ENCODE measurements around the gene MRPL47.

The MRPL47 gene

DNA sequence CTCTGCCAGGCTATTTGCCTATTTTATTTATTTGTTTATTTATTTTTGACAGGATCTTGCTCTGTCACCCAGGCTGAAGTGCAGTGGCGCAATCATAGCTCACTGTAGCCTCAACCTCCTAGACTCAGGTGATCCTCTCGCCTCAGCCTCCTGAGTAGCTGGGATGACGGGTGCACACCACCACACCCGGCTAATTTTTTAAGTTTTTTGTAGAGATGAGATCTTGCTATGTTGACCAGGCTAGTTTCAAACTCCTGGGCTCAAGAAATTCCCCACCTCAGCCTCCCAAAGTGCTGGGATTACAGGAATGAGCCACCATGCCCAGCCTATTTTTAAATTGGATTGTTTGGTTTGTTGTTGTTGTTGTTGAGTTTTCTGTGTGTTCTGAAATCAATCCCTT is 5.6 kb upstream of the MRPL47 start:
- TF ChIP-seq CTCF (IDR thresholded peaks at IDR 0.05; ENCODE audit: insufficient read depth, low read length, poor library complexity, severe bottlenecking) (no peak), EZH2phosphoT487 (conservative IDR thresholded peaks at IDR 0.05; ENCODE audit: low read length) (no peak)
- Histone ChIP-seq H3K9me3 (ENCODE audit: insufficient read depth, low read length) (no peaks in the 10 kb centered on the region), H3K27ac (ENCODE audit: low read depth, low read length) (no peak overlapping the region), H2AFZ (ENCODE audit: low read depth, low read length, severe bottlenecking) (no peak overlapping the region), H4K20me1 (ENCODE audit: low read depth, low read length) (no peaks in the 10 kb centered on the region), H3F3A (ENCODE audit: insufficient read depth) (peaks cover 22% of the 10 kb centered on the region), H3K36me3 (ENCODE audit: low read length) (no peaks in the 10 kb centered on the region), H3K27me3 (ENCODE audit: low read length) (no peaks in the 10 kb centered on the region), H3K79me2 (ENCODE audit: insufficient read depth, low read length) (peaks cover 25% of the 10 kb centered on the region), H3K9me2 (replicated peaks; ENCODE audit: insufficient read depth, low read length) (no peaks in the 10 kb centered on the region), H3K4me3 (ENCODE audit: insufficient read depth, low read length, poor library complexity, severe bottlenecking) (no peak overlapping the region), H3K4me2 (ENCODE audit: low read depth, low read length, poor library complexity, severe bottlenecking) (no peak overlapping the region), H3K9ac (ENCODE audit: low read length) (no peak overlapping the region)

DNA sequence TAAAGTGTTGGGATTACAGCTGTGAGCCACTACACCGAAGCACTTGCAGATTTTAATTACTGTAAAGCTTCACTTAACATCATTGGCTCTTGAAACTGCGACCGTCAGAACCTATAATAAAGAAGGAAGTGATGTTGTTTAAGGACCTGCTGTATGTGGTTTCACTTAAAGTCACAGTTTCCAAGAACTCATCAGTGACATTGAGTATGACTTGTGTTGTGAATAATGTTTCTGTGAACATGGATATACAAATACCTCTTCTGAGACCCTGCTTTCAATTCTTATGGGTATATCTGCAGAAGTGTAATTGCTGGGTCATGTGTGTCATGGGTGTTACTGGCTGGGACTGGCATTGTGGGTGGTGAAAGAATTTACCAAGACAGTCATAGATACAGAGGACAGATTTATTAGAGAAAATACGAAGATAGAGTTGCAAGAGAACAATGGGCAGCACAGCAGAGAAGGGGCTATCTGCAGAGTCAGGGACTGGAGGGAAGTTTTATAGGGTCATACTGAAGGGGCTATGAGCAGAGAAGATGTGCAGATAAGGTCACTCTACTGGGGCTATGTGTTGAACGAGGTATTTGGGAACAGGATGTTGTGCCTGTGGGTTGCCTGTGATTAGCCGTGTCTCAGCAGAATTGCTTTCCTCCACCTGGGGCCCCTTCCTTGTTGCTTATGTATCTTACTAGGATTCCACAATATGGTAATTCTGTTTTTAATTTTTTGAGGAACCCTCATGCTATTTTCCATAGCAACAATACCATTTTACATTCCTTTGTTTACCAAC is 4.7 kb upstream of the MRPL47 start:
- Histone ChIP-seq H3K27ac (ENCODE audit: low read depth, low read length) (0 out of 2 replicates have a peak overlapping the region, but pooled peaks have one; percentile 5), H3K9me2 (replicated peaks; ENCODE audit: insufficient read depth, low read length) (no peaks in the 10 kb centered on the region), H3F3A (ENCODE audit: insufficient read depth) (peaks cover 17% of the 10 kb centered on the region), H3K4me3 (ENCODE audit: insufficient read depth, low read length, poor library complexity, severe bottlenecking) (no peak overlapping the region), H3K36me3 (ENCODE audit: low read length) (no peaks in the 10 kb centered on the region), H3K79me2 (ENCODE audit: insufficient read depth, low read length) (peaks cover 28% of the 10 kb centered on the region), H3K9ac (ENCODE audit: low read length) (no peak overlapping the region), H4K20me1 (ENCODE audit: low read depth, low read length) (no peaks in the 10 kb centered on the region), H3K9me3 (ENCODE audit: insufficient read depth, low read length) (no peaks in the 10 kb centered on the region), H3K4me2 (ENCODE audit: low read depth, low read length, poor library complexity, severe bottlenecking) (peak overlapping the region; percentile 46), H3K27me3 (ENCODE audit: low read length) (no peaks in the 10 kb centered on the region), H2AFZ (ENCODE audit: low read depth, low read length, severe bottlenecking) (peak overlapping the region; percentile 13)
- no peak for TF ChIP-seq CTCF (IDR thresholded peaks at IDR 0.05; ENCODE audit: insufficient read depth, low read length, poor library complexity, severe bottlenecking)
- TF ChIP-seq EZH2phosphoT487 (conservative IDR thresholded peaks at IDR 0.05; ENCODE audit: low read length) = no peak

- peak overlapping the region; percentile 77 for H3K4me2 ChIP-seq (ENCODE audit: low read depth, low read length, poor library complexity, severe bottlenecking)
- no peak overlapping the region for H3K4me3 ChIP-seq (ENCODE audit: insufficient read depth, low read length, poor library complexity, severe bottlenecking)
Observed at GRCh38 chr3:179606534-179607085, 2.2 kb upstream of the MRPL47 start.

More at GRCh38 chr3:179606534-179607085, 2.2 kb upstream of the MRPL47 start:
- H3K9me2 ChIP-seq (replicated peaks; ENCODE audit: insufficient read depth, low read length) = no peaks in the 10 kb centered on the region
- no peak overlapping the region for H2AFZ ChIP-seq (ENCODE audit: low read depth, low read length, severe bottlenecking)
- no peaks in the 10 kb centered on the region for H3K27me3 ChIP-seq (ENCODE audit: low read length)
- peaks cover 49% of the 10 kb centered on the region for H3K79me2 ChIP-seq (ENCODE audit: insufficient read depth, low read length)
- peaks cover 4% of the 10 kb centered on the region; the same call in 1 of the 2 replicates for H3K36me3 ChIP-seq (ENCODE audit: low read length)
- H3K9me3 ChIP-seq (ENCODE audit: insufficient read depth, low read length) = no peaks in the 10 kb centered on the region
- no peak overlapping the region for H3K9ac ChIP-seq (ENCODE audit: low read length)
- TF ChIP-seq EZH2phosphoT487 (conservative IDR thresholded peaks at IDR 0.05; ENCODE audit: low read length) = no peak
- TF ChIP-seq CTCF (IDR thresholded peaks at IDR 0.05; ENCODE audit: insufficient read depth, low read length, poor library complexity, severe bottlenecking) = no peak
- H3F3A ChIP-seq (ENCODE audit: insufficient read depth) = peaks cover 17% of the 10 kb centered on the region
- peak overlapping the region; percentile 71 for H3K27ac ChIP-seq (ENCODE audit: low read depth, low read length)
- no peaks in the 10 kb centered on the region for H4K20me1 ChIP-seq (ENCODE audit: low read depth, low read length)
